WTC11 (cell line): Measurements from ENCODE around the gene SH2D6.

ENCODE experiments used
- FOXP1 ChIP-seq: sonication (generic); formaldehyde crosslinking; IDR thresholded peaks from 2 replicates; pipeline ENCODE4 v1.8.0; 2022; ENCODE audit warnings: missing genetic modification reagents, mild to moderate bottlenecking, moderate library complexity, borderline replicate concordance
- KAT7 ChIP-seq: sonication (generic); formaldehyde crosslinking; IDR thresholded peaks from 2 replicates; pipeline ENCODE4 v1.8.1; 2023; ENCODE audit warnings: missing genetic modification reagents, mild to moderate bottlenecking, borderline replicate concordance
- MAX ChIP-seq: sonication (generic); formaldehyde crosslinking; IDR thresholded peaks from 2 replicates; pipeline ENCODE4 v1.8.0; 2022; ENCODE audit warnings: mild to moderate bottlenecking, missing genetic modification reagents
- NFYB ChIP-seq: sonication (generic); formaldehyde crosslinking; conservative IDR thresholded peaks from 2 replicates; pipeline ENCODE4 v1.8.0; 2022; ENCODE audit warnings: low read depth, missing genetic modification reagents
- NR3C1 ChIP-seq: sonication (generic); formaldehyde crosslinking; conservative IDR thresholded peaks from 2 replicates; pipeline ENCODE4 v1.8.1; 2023; ENCODE audit warnings: low read depth, mild to moderate bottlenecking, missing genetic modification reagents
- SP1 ChIP-seq: sonication (generic); formaldehyde crosslinking; conservative IDR thresholded peaks from 2 replicates; pipeline ENCODE4 v1.8.1; 2022; ENCODE audit warnings: missing genetic modification reagents
- TEAD1 ChIP-seq: sonication (generic); formaldehyde crosslinking; IDR thresholded peaks from 2 replicates; pipeline ENCODE4 v1.8.0; 2022; ENCODE audit warnings: mild to moderate bottlenecking, missing genetic modification reagents
- ZBTB21 ChIP-seq: sonication (generic); formaldehyde crosslinking; IDR thresholded peaks from 2 replicates; pipeline ENCODE4 v1.8.1; 2023; ENCODE audit warnings: mild to moderate bottlenecking, missing genetic modification reagents, borderline replicate concordance
- ZNF138 ChIP-seq: sonication (generic); formaldehyde crosslinking; conservative IDR thresholded peaks from 2 replicates; pipeline ENCODE4 v1.8.1; 2022; ENCODE audit warnings: mild to moderate bottlenecking, moderate library complexity, missing genetic modification reagents
- TF ChIP-seq, protein P1 (sequence below): fragments of 200-600 bp; IDR thresholded peaks from 2 replicates; pipeline ENCODE4 v1.8.0; 2022; ENCODE audit warnings: antibody characterized with exemption
- TF ChIP-seq, protein P2 (sequence below): sonication (generic); formaldehyde crosslinking; IDR thresholded peaks from 2 replicates; pipeline ENCODE4 v1.8.0; 2023; ENCODE audit warnings: missing genetic modification reagents, mild to moderate bottlenecking, borderline replicate concordance

DNA sequence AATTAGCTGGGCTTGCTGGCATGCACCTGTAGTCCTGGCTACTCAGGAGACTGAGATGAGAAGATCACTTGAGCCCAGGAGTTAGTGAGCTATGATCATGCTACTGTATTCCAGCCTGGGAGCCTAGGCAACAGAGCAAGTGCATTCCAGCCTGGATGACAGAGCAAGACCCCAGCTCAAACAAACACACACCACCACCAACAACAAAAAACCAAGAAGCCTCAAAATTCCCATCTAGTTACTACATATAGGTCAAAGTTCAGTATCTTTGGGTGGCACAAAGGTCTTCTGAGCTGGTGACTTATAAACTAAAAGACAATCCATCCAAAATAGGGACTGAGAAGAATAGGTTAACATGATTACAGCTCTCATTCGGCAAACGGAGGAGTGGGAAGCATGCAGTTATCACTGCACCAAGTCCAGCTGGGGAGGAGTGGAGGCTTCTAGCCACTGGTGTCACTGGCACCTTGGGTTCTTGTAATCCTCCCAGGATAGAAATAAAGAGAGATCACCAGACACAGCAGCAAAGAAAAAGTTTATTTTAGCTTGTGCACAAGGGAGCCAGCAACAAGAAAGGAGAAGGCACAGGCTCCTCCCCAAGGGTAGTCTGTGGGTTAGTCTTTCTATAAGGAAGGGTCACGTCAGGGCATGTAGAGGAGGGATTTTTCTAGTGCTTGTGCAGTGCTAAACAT, 57.4 kb downstream of the SH2D6 start:
- TF ChIP-seq, protein P1, sequence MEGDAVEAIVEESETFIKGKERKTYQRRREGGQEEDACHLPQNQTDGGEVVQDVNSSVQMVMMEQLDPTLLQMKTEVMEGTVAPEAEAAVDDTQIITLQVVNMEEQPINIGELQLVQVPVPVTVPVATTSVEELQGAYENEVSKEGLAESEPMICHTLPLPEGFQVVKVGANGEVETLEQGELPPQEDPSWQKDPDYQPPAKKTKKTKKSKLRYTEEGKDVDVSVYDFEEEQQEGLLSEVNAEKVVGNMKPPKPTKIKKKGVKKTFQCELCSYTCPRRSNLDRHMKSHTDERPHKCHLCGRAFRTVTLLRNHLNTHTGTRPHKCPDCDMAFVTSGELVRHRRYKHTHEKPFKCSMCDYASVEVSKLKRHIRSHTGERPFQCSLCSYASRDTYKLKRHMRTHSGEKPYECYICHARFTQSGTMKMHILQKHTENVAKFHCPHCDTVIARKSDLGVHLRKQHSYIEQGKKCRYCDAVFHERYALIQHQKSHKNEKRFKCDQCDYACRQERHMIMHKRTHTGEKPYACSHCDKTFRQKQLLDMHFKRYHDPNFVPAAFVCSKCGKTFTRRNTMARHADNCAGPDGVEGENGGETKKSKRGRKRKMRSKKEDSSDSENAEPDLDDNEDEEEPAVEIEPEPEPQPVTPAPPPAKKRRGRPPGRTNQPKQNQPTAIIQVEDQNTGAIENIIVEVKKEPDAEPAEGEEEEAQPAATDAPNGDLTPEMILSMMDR, result no peak
- TF ChIP-seq KAT7 (CRISPR knock-in tag) (no peak), FOXP1 (CRISPR knock-in tag) (no peak), NR3C1 (no peak), TEAD1 (CRISPR knock-in tag) (no peak), NFYB (CRISPR knock-in tag) (no peak), SP1 (CRISPR knock-in tag) (no peak), MAX (CRISPR knock-in tag) (no peak), ZBTB21 (CRISPR knock-in tag) (no peak), ZNF138 (no peak)
- TF ChIP-seq, protein P2, sequence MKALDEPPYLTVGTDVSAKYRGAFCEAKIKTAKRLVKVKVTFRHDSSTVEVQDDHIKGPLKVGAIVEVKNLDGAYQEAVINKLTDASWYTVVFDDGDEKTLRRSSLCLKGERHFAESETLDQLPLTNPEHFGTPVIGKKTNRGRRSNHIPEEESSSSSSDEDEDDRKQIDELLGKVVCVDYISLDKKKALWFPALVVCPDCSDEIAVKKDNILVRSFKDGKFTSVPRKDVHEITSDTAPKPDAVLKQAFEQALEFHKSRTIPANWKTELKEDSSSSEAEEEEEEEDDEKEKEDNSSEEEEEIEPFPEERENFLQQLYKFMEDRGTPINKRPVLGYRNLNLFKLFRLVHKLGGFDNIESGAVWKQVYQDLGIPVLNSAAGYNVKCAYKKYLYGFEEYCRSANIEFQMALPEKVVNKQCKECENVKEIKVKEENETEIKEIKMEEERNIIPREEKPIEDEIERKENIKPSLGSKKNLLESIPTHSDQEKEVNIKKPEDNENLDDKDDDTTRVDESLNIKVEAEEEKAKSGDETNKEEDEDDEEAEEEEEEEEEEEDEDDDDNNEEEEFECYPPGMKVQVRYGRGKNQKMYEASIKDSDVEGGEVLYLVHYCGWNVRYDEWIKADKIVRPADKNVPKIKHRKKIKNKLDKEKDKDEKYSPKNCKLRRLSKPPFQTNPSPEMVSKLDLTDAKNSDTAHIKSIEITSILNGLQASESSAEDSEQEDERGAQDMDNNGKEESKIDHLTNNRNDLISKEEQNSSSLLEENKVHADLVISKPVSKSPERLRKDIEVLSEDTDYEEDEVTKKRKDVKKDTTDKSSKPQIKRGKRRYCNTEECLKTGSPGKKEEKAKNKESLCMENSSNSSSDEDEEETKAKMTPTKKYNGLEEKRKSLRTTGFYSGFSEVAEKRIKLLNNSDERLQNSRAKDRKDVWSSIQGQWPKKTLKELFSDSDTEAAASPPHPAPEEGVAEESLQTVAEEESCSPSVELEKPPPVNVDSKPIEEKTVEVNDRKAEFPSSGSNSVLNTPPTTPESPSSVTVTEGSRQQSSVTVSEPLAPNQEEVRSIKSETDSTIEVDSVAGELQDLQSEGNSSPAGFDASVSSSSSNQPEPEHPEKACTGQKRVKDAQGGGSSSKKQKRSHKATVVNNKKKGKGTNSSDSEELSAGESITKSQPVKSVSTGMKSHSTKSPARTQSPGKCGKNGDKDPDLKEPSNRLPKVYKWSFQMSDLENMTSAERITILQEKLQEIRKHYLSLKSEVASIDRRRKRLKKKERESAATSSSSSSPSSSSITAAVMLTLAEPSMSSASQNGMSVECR (CRISPR knock-in tag), result no peak
